OCI-LY7 (cell line): ENCODE measurements around the gene PAK5.

Source experiments
- EZH2phosphoT487 ChIP-seq: fragments of 200-600 bp; sonication (generic); IDR thresholded peaks from 2 replicates; pipeline ENCODE4 v1.6.1; 2018; ENCODE audit warnings: low read depth, borderline replicate concordance, mild to moderate bottlenecking, mixed run types, antibody characterized with exemption, low read length, moderate library complexity, mixed read lengths
- TF ChIP-seq, protein P1 (sequence below): fragments of 200-600 bp; sonication (generic); conservative IDR thresholded peaks from 2 replicates; pipeline ENCODE4 v1.5.1; 2014; ENCODE audit warnings: mild to moderate bottlenecking, antibody characterized with exemption, low read length, moderate library complexity, mixed read lengths

- TF ChIP-seq, protein P1, sequence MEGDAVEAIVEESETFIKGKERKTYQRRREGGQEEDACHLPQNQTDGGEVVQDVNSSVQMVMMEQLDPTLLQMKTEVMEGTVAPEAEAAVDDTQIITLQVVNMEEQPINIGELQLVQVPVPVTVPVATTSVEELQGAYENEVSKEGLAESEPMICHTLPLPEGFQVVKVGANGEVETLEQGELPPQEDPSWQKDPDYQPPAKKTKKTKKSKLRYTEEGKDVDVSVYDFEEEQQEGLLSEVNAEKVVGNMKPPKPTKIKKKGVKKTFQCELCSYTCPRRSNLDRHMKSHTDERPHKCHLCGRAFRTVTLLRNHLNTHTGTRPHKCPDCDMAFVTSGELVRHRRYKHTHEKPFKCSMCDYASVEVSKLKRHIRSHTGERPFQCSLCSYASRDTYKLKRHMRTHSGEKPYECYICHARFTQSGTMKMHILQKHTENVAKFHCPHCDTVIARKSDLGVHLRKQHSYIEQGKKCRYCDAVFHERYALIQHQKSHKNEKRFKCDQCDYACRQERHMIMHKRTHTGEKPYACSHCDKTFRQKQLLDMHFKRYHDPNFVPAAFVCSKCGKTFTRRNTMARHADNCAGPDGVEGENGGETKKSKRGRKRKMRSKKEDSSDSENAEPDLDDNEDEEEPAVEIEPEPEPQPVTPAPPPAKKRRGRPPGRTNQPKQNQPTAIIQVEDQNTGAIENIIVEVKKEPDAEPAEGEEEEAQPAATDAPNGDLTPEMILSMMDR, result no peak
- TF ChIP-seq EZH2phosphoT487, result no peak
Measured at GRCh38 chr20:9686866-9687265, 152.0 kb downstream of the PAK5 start.
